IMR-90 (cell line): Measurements from ENCODE around the gene SPATA31D3.

ENCODE experiments used
- MAZ ChIP-seq: IDR thresholded peaks from 2 replicates; pipeline ENCODE4 v1.6.1; 2012; ENCODE audit warnings: low read depth, mild to moderate bottlenecking, low read length, improper control_type of control experiment, moderate library complexity, borderline replicate concordance
- POLR2A ChIP-seq: IDR thresholded peaks from 2 replicates; pipeline ENCODE4 v1.6.1; 2012; ENCODE audit warnings: mild to moderate bottlenecking, low read depth, low read length
- RCOR1 ChIP-seq: IDR thresholded peaks from 2 replicates; pipeline ENCODE4 v1.6.1; 2012; ENCODE audit warnings: mild to moderate bottlenecking, low read length, improper control_type of control experiment; ENCODE audit not compliant: insufficient replicate concordance
- SMC3 ChIP-seq: fragments of 150-350 bp; IDR thresholded peaks from 2 replicates; pipeline ENCODE4 v1.6.1; 2016; ENCODE audit warnings: low read depth, mild to moderate bottlenecking, antibody characterized with exemption, low read length, moderate library complexity
- USF2 ChIP-seq: fragments of 150-350 bp; IDR thresholded peaks from 2 replicates; pipeline ENCODE4 v1.6.1; 2017; ENCODE audit warnings: mild to moderate bottlenecking, antibody characterized with exemption, low read length, low read depth
- TF ChIP-seq, protein P1 (sequence below): conservative IDR thresholded peaks from 2 replicates; pipeline ENCODE4 v1.5.1; 2012; ENCODE audit warnings: mild to moderate bottlenecking, low read depth, low read length, improper control_type of control experiment

DNA sequence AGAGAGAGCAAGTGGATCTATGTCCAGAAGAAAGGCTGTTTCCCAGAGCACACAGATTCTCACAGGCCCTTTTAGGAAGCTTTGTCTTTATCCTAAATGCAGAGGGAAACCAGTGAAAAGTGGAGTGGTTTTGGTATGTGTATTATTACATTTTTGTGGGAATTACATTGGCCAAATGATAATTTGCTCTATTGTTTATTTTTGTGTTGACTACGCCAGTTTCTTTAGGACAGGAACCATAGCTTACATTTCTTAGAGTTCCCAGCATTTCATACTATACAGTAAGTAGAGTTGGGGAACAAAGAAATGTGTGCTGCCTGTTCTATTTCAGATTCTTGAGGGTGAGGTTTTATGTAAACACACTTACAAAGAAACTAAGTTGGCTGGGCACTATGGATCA is 44.4 kb upstream of the SPATA31D3 start:
- TF ChIP-seq, protein P1, sequence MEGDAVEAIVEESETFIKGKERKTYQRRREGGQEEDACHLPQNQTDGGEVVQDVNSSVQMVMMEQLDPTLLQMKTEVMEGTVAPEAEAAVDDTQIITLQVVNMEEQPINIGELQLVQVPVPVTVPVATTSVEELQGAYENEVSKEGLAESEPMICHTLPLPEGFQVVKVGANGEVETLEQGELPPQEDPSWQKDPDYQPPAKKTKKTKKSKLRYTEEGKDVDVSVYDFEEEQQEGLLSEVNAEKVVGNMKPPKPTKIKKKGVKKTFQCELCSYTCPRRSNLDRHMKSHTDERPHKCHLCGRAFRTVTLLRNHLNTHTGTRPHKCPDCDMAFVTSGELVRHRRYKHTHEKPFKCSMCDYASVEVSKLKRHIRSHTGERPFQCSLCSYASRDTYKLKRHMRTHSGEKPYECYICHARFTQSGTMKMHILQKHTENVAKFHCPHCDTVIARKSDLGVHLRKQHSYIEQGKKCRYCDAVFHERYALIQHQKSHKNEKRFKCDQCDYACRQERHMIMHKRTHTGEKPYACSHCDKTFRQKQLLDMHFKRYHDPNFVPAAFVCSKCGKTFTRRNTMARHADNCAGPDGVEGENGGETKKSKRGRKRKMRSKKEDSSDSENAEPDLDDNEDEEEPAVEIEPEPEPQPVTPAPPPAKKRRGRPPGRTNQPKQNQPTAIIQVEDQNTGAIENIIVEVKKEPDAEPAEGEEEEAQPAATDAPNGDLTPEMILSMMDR: no peak
- no peak for TF ChIP-seq POLR2A
- no peak for TF ChIP-seq RCOR1
- no peak for TF ChIP-seq MAZ
- TF ChIP-seq SMC3: no peak
- TF ChIP-seq USF2: no peak
